ENCODE measurements around the gene SHOC2. TPM values are rescaled to one million over a fixed set of nuclear protein-coding genes. Genes with fewer than 3 reads are reported as not detected.
A peak's percentile ranks its signal among the peaks of the same experiment; 100 is the strongest.

The SHOC2 gene
- total RNA-seq, 6 experiments from 2014 or later, result 48.9 to 61.1 (median 56.6) TPM

DNA sequence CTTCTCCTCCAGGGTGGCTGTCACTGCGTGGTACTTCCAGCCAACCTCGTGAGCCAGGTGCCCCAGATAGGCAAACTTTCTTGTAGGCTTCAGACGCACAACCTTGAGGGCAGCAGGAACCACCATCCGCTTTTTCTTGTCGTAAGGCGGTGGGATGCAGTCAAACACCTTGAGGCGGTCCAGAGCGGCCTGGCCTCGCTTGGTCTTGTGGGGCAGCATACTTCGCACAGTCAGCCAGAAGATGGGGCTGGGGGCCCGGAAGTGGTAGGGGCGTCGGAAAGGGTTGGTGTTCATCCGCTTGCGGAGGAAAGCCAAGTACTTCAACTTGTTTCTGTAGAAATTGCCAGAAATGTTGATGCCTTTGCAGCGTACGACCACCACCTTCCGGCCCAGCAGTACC is 17.4 kb downstream of the SHOC2 start:
- H3K4me1 Mint-ChIP-seq (ENCODE audit: low read depth), result peaks cover 6% of the 10 kb centered on the region
- H3K27ac Mint-ChIP-seq, result no peak overlapping the region
- DNase-seq, result no peak
- TF ChIP-seq, protein P1, sequence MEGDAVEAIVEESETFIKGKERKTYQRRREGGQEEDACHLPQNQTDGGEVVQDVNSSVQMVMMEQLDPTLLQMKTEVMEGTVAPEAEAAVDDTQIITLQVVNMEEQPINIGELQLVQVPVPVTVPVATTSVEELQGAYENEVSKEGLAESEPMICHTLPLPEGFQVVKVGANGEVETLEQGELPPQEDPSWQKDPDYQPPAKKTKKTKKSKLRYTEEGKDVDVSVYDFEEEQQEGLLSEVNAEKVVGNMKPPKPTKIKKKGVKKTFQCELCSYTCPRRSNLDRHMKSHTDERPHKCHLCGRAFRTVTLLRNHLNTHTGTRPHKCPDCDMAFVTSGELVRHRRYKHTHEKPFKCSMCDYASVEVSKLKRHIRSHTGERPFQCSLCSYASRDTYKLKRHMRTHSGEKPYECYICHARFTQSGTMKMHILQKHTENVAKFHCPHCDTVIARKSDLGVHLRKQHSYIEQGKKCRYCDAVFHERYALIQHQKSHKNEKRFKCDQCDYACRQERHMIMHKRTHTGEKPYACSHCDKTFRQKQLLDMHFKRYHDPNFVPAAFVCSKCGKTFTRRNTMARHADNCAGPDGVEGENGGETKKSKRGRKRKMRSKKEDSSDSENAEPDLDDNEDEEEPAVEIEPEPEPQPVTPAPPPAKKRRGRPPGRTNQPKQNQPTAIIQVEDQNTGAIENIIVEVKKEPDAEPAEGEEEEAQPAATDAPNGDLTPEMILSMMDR (IDR thresholded peaks at IDR 0.05), result no peak
- no peaks in the 10 kb centered on the region for H3K9me3 Mint-ChIP-seq
- H3K27me3 Mint-ChIP-seq (ENCODE audit: insufficient read depth), result no peaks in the 10 kb centered on the region
- no peak overlapping the region for H3K4me3 Mint-ChIP-seq
- peaks cover 10% of the 10 kb centered on the region; the same call in 1 of the 2 replicates for H3K36me3 Mint-ChIP-seq (ENCODE audit: low read depth)

DNA sequence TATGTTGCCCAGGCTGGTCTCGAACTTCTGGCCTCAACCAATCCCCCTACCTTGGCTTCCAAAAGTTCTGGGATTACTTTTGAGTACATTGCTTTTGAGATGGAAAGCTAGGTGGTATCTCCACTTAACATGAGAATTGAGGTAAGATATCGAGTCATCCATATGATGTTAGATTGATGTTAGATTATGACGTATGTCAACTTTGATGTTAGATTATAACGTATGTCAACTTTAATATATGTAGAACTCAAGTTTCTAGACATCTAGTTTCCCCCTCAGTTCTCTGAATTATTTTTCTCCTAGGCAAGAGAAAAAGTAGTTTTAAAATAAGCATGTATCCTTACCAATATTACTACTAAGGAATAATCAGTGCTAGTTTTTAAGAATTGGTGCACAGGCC is 20.0 kb downstream of the SHOC2 start:
- no peak overlapping the region for H3K4me3 Mint-ChIP-seq
- H3K27ac Mint-ChIP-seq, result no peak overlapping the region
- H3K27me3 Mint-ChIP-seq (ENCODE audit: insufficient read depth), result no peaks in the 10 kb centered on the region; the same call in 1 of the 2 replicates
- H3K9me3 Mint-ChIP-seq, result no peaks in the 10 kb centered on the region
- H3K36me3 Mint-ChIP-seq (ENCODE audit: low read depth), result peaks cover 32% of the 10 kb centered on the region
- no peak for DNase-seq
- H3K4me1 Mint-ChIP-seq (ENCODE audit: low read depth), result peaks cover 19% of the 10 kb centered on the region
- TF ChIP-seq, protein P1 (IDR thresholded peaks at IDR 0.05), result no peak

DNA sequence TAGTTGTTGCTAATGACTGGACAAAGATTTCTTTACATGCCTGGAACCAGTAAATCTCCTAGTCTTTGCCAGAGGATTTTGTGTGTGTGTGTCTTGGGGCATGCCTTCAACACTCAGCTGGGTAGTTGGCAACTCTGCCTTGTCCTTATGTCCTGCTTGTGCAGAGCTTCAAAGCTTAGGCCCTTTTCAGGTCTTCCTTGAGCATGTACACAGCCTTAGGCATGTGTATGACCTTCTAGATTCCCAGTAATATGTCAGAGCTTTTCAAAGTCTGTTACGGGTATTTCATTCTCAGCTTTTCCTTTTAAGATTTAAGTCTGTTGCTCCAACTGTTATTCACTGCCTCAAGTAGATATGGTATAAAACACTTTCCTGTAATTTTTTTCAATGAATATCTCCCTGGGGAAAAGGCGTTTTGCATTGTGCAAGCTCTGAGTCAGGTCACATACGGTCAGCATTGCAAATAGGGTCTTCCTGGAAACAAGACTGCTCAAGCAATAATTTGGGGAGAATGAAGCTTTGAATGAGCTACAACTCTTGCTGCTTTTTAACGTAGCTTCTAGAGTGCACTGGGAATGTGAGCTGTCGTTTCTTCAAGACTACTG is 25.5 kb downstream of the SHOC2 start:
- Mint-ChIP-seq H3K27ac (no peak overlapping the region), H3K36me3 (ENCODE audit: low read depth) (peaks cover 70% of the 10 kb centered on the region), H3K27me3 (ENCODE audit: insufficient read depth) (no peaks in the 10 kb centered on the region; the same call in 1 of the 2 replicates), H3K4me1 (ENCODE audit: low read depth) (peaks cover 44% of the 10 kb centered on the region), H3K4me3 (no peak overlapping the region), H3K9me3 (no peaks in the 10 kb centered on the region)
- TF ChIP-seq, protein P1 (IDR thresholded peaks at IDR 0.05), result no peak
- DNase-seq, result no peak

DNA sequence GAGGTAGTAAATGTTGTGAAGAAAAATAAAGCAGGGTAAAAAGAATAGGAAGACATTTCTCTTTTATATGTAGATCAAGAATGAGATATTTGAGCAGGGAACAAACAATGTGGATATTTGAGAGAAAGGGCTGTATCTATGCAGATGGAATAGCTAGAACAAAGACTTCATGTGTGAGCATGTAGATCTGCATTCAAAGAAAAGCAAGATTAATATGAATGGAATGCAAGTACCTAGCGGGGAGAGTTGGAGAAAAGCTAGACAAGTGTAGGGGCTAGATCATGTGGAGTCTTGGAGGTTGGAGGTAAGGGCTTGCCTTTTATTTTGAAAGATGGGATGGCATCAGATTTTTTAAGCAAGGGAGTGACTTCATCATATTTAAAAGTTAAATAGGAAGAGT is 27.1 kb downstream of the SHOC2 start:
- Mint-ChIP-seq H3K27me3 (ENCODE audit: insufficient read depth) (no peaks in the 10 kb centered on the region; the same call in 1 of the 2 replicates), H3K27ac (no peak overlapping the region), H3K9me3 (no peaks in the 10 kb centered on the region), H3K4me3 (no peak overlapping the region), H3K36me3 (ENCODE audit: low read depth) (peaks cover 72% of the 10 kb centered on the region), H3K4me1 (ENCODE audit: low read depth) (peaks cover 44% of the 10 kb centered on the region)
- TF ChIP-seq, protein P1 (IDR thresholded peaks at IDR 0.05), result no peak
- no peak for DNase-seq

DNA sequence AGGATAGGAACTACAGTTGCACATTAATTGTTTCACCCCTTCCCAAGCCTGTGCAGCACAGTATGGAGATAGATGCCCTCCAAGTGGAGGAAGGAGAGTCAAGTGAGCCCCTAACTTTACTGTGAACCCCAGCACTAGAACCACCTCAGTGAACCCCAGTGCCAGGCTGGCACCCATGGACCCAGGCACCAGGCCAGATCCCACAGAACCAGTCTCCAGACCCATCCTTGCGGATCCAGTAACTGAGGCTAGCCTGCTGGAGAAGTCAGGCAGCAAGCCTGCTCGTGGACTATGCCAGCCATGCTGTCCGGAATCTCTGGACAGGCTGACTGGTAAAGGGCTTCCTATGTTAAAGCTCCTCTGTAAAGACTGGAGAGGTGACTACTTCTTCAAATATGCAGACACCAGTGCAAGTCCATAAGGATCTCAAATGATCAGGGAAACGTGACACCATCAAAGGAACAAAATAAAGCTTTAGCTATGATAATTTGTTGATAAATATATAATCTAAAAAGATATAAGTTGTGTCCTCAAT is 27.7 kb downstream of the SHOC2 start:
- Mint-ChIP-seq H3K36me3 (ENCODE audit: low read depth) (peaks cover 78% of the 10 kb centered on the region), H3K27me3 (ENCODE audit: insufficient read depth) (no peaks in the 10 kb centered on the region; the same call in 1 of the 2 replicates), H3K4me3 (no peak overlapping the region), H3K9me3 (no peaks in the 10 kb centered on the region), H3K27ac (no peak overlapping the region), H3K4me1 (ENCODE audit: low read depth) (peaks cover 44% of the 10 kb centered on the region)
- TF ChIP-seq, protein P1 (IDR thresholded peaks at IDR 0.05), result no peak
- peak; percentile 6 for DNase-seq

All from HFFc6 (cell line).